Activated naive CD8-positive, alpha-beta T cell treated with anti-CD3 and anti-CD28 coated beads, Interleukin-2, amount 50 U/mL, for 24 hours (primary cell): ENCODE measurements around the gene LRP1.

ENCODE experiments used
- ATAC-seq: fragments of 150-1000 bp; cut with Tn5 transposase; one replicate; pipeline ENCODE4 v1.10.0; 2021
- DNase-seq: peaks from one replicate; pipeline ENCODE4 v3.0.0; 2021
- H3K27ac Mint-ChIP-seq: one replicate; pipeline ENCODE4 v1.8.0; 2021; ENCODE audit warnings: mild to moderate bottlenecking, mixed read lengths
- H3K27me3 Mint-ChIP-seq: one replicate; pipeline ENCODE4 v1.8.0; 2021; ENCODE audit warnings: mixed read lengths
- H3K36me3 Mint-ChIP-seq: one replicate; pipeline ENCODE4 v1.8.0; 2021; ENCODE audit warnings: low read depth, mixed read lengths
- H3K4me1 Mint-ChIP-seq: one replicate; pipeline ENCODE4 v1.8.0; 2021; ENCODE audit warnings: mixed read lengths
- H3K4me3 Mint-ChIP-seq: one replicate; pipeline ENCODE4 v1.8.0; 2021; ENCODE audit warnings: mild to moderate bottlenecking, moderate library complexity, mixed read lengths
- H3K9me3 Mint-ChIP-seq: one replicate; pipeline ENCODE4 v1.8.0; 2021; ENCODE audit warnings: mixed read lengths

The LRP1 gene

GRCh38 chr12:57200497-57200896 is 72.2 kb downstream of the LRP1 start:
- no peak for ATAC-seq
- Mint-ChIP-seq H3K9me3 (no peaks in the 10 kb centered on the region), H3K4me3 (no peak overlapping the region), H3K27me3 (no peaks in the 10 kb centered on the region), H3K36me3 (no peaks in the 10 kb centered on the region), H3K4me1 (no peaks in the 10 kb centered on the region), H3K27ac (no peak overlapping the region)
- DNase-seq = no peak

- H3K27me3 Mint-ChIP-seq = no peaks in the 10 kb centered on the region
- ATAC-seq (no peak), DNase-seq (no peak)
- H3K27ac Mint-ChIP-seq = no peak overlapping the region
- H3K9me3 Mint-ChIP-seq = no peaks in the 10 kb centered on the region
- no peaks in the 10 kb centered on the region for H3K36me3 Mint-ChIP-seq
- H3K4me3 Mint-ChIP-seq = no peak overlapping the region
- no peaks in the 10 kb centered on the region for H3K4me1 Mint-ChIP-seq
Measured at GRCh38 chr12:57201219-57201618, 72.9 kb downstream of the LRP1 start.

GRCh38 chr12:57201631-57202030 is 73.3 kb downstream of the LRP1 start:
- ATAC-seq = no peak

GRCh38 chr12:57202321-57202720 is 74.0 kb downstream of the LRP1 start:
- H3K27me3 Mint-ChIP-seq = no peaks in the 10 kb centered on the region
- no peaks in the 10 kb centered on the region for H3K36me3 Mint-ChIP-seq
- no peak overlapping the region for H3K27ac Mint-ChIP-seq
- H3K4me3 Mint-ChIP-seq = no peak overlapping the region
- DNase-seq (no peak), ATAC-seq (no peak)
- H3K9me3 Mint-ChIP-seq = no peaks in the 10 kb centered on the region
- H3K4me1 Mint-ChIP-seq = no peaks in the 10 kb centered on the region

More at GRCh38 chr12:57201631-57202030, 73.3 kb downstream of the LRP1 start:
- Mint-ChIP-seq H3K27ac (no peak overlapping the region), H3K4me3 (no peak overlapping the region), H3K27me3 (no peaks in the 10 kb centered on the region), H3K9me3 (no peaks in the 10 kb centered on the region), H3K4me1 (no peaks in the 10 kb centered on the region), H3K36me3 (no peaks in the 10 kb centered on the region)
- DNase-seq = no peak

- DNase-seq (no peak), ATAC-seq (no peak)
- Mint-ChIP-seq H3K4me3 (no peak overlapping the region), H3K36me3 (no peaks in the 10 kb centered on the region), H3K4me1 (no peaks in the 10 kb centered on the region), H3K27ac (no peak overlapping the region), H3K27me3 (no peaks in the 10 kb centered on the region), H3K9me3 (no peaks in the 10 kb centered on the region)
Measured at GRCh38 chr12:57203201-57203600, 74.9 kb downstream of the LRP1 start.

- no peaks in the 10 kb centered on the region for H3K4me1 Mint-ChIP-seq
- no peak overlapping the region for H3K27ac Mint-ChIP-seq
Measured at GRCh38 chr12:57203791-57204190, 75.5 kb downstream of the LRP1 start.

GRCh38 chr12:57204454-57204853 is 76.2 kb downstream of the LRP1 start:
- no peaks in the 10 kb centered on the region for H3K4me1 Mint-ChIP-seq
- no peaks in the 10 kb centered on the region for H3K9me3 Mint-ChIP-seq
- no peak overlapping the region for H3K27ac Mint-ChIP-seq
- no peak overlapping the region for H3K4me3 Mint-ChIP-seq
- no peak for DNase-seq
- ATAC-seq = no peak
- H3K27me3 Mint-ChIP-seq = no peaks in the 10 kb centered on the region
- H3K36me3 Mint-ChIP-seq = no peaks in the 10 kb centered on the region

More at GRCh38 chr12:57203791-57204190, 75.5 kb downstream of the LRP1 start:
- ATAC-seq (no peak), DNase-seq (no peak)
- H3K9me3 Mint-ChIP-seq = no peaks in the 10 kb centered on the region
- no peaks in the 10 kb centered on the region for H3K27me3 Mint-ChIP-seq
- no peaks in the 10 kb centered on the region for H3K36me3 Mint-ChIP-seq
- no peak overlapping the region for H3K4me3 Mint-ChIP-seq

GRCh38 chr12:57205186-57205585 is 76.9 kb downstream of the LRP1 start:
- no peak for DNase-seq
- Mint-ChIP-seq H3K4me3 (no peak overlapping the region), H3K27ac (no peak overlapping the region), H3K4me1 (no peaks in the 10 kb centered on the region), H3K27me3 (no peaks in the 10 kb centered on the region), H3K36me3 (no peaks in the 10 kb centered on the region), H3K9me3 (no peaks in the 10 kb centered on the region)
- no peak for ATAC-seq

- no peaks in the 10 kb centered on the region for H3K9me3 Mint-ChIP-seq
- no peak overlapping the region for H3K27ac Mint-ChIP-seq
- no peaks in the 10 kb centered on the region for H3K4me1 Mint-ChIP-seq
- no peak overlapping the region for H3K4me3 Mint-ChIP-seq
- no peaks in the 10 kb centered on the region for H3K36me3 Mint-ChIP-seq
- ATAC-seq (no peak), DNase-seq (no peak)
- no peaks in the 10 kb centered on the region for H3K27me3 Mint-ChIP-seq
Measured at GRCh38 chr12:57205931-57206330, 77.6 kb downstream of the LRP1 start.

GRCh38 chr12:57207731-57208630 is 79.7 kb downstream of the LRP1 start:
- Mint-ChIP-seq H3K36me3 (no peaks in the 10 kb centered on the region), H3K27me3 (no peaks in the 10 kb centered on the region), H3K9me3 (no peaks in the 10 kb centered on the region), H3K4me3 (no peak overlapping the region), H3K4me1 (no peaks in the 10 kb centered on the region), H3K27ac (no peak overlapping the region)
- no peak for ATAC-seq
- DNase-seq = no peak

GRCh38 chr12:57208631-57209282 is 80.5 kb downstream of the LRP1 start:
- ATAC-seq (no peak), DNase-seq (no peak)
- H3K36me3 Mint-ChIP-seq = no peaks in the 10 kb centered on the region
- peaks cover 6% of the 10 kb centered on the region for H3K27me3 Mint-ChIP-seq
- no peaks in the 10 kb centered on the region for H3K9me3 Mint-ChIP-seq
- no peak overlapping the region for H3K4me3 Mint-ChIP-seq
- peaks cover 6% of the 10 kb centered on the region for H3K4me1 Mint-ChIP-seq
- no peak overlapping the region for H3K27ac Mint-ChIP-seq

GRCh38 chr12:57209916-57210315 is 81.6 kb downstream of the LRP1 start:
- DNase-seq (no peak), ATAC-seq (no peak)
- H3K27ac Mint-ChIP-seq = no peak overlapping the region
- H3K4me3 Mint-ChIP-seq = no peak overlapping the region
- H3K27me3 Mint-ChIP-seq = peaks cover 16% of the 10 kb centered on the region
- no peaks in the 10 kb centered on the region for H3K9me3 Mint-ChIP-seq
- no peaks in the 10 kb centered on the region for H3K36me3 Mint-ChIP-seq
- H3K4me1 Mint-ChIP-seq = peaks cover 13% of the 10 kb centered on the region

- Mint-ChIP-seq H3K4me3 (no peak overlapping the region), H3K27me3 (peaks cover 22% of the 10 kb centered on the region), H3K27ac (no peak overlapping the region), H3K9me3 (no peaks in the 10 kb centered on the region), H3K4me1 (peaks cover 16% of the 10 kb centered on the region), H3K36me3 (no peaks in the 10 kb centered on the region)
- no peak for DNase-seq
- ATAC-seq = no peak
Measured at GRCh38 chr12:57210461-57210860, 82.2 kb downstream of the LRP1 start.

- Mint-ChIP-seq H3K4me3 (no peak overlapping the region), H3K27me3 (peaks cover 28% of the 10 kb centered on the region), H3K4me1 (peaks cover 21% of the 10 kb centered on the region), H3K27ac (no peak overlapping the region), H3K36me3 (no peaks in the 10 kb centered on the region), H3K9me3 (no peaks in the 10 kb centered on the region)
- ATAC-seq (no peak), DNase-seq (no peak)
Measured at GRCh38 chr12:57210926-57211692, 82.8 kb downstream of the LRP1 start.
